ENCODE results near the gene POGLUT3. TPM values are rescaled to one million over a fixed set of nuclear protein-coding genes. Genes with fewer than 3 reads are reported as not detected.

The POGLUT3 gene
- polyA plus RNA-seq, 1 donor from 2014 or later: 0.31 TPM

GRCh38 chr11:108536783-108537182 is 38.6 kb upstream of the POGLUT3 start:
- no peak overlapping the region for H3K27ac ChIP-seq (ENCODE audit: low read length)
- no peak for TF ChIP-seq EP300 (conservative IDR thresholded peaks at IDR 0.05; ENCODE audit: poor library complexity, severe bottlenecking)
- no peak overlapping the region for H3K9ac ChIP-seq (ENCODE audit: low read length)
- no peaks in the 10 kb centered on the region for H4K20me1 ChIP-seq (ENCODE audit: insufficient read depth)
- no peaks in the 10 kb centered on the region for H3K27me3 ChIP-seq (ENCODE audit: insufficient read depth, low read depth, low read length)
- no peaks in the 10 kb centered on the region for H3K9me3 ChIP-seq (ENCODE audit: low read length)
- H3K9me2 ChIP-seq (ENCODE audit: insufficient read depth, low read length): no peaks in the 10 kb centered on the region
- H3K4me2 ChIP-seq (ENCODE audit: low read length): no peak overlapping the region
- H3K79me2 ChIP-seq (replicated peaks; ENCODE audit: insufficient read depth, low read length): no peaks in the 10 kb centered on the region
- H3F3A ChIP-seq (ENCODE audit: insufficient read depth, low read length, poor library complexity, severe bottlenecking): no peaks in the 10 kb centered on the region
- H2AFZ ChIP-seq (ENCODE audit: low read depth, low read length): no peak overlapping the region
- H3K36me3 ChIP-seq (ENCODE audit: insufficient read depth, low read length): no peaks in the 10 kb centered on the region
- H3K4me3 ChIP-seq (ENCODE audit: low read length): no peak overlapping the region

- no peak overlapping the region for H3K4me2 ChIP-seq (ENCODE audit: low read length)
- TF ChIP-seq RAD21 (conservative IDR thresholded peaks at IDR 0.05): no peak
- no peak for TF ChIP-seq MXI1 (conservative IDR thresholded peaks at IDR 0.05; ENCODE audit: poor library complexity, severe bottlenecking)
- TF ChIP-seq EZH2 (IDR thresholded peaks at IDR 0.05; ENCODE audit: borderline replicate concordance, insufficient read depth, low read length, poor library complexity, severe bottlenecking): no peak
- TF ChIP-seq REST (IDR thresholded peaks at IDR 0.05; ENCODE audit: borderline replicate concordance): no peak
- TF ChIP-seq CTCF (IDR thresholded peaks at IDR 0.05; ENCODE audit: poor library complexity, severe bottlenecking): no peak
- no peak for TF ChIP-seq TAF1 (IDR thresholded peaks at IDR 0.05; ENCODE audit: low read depth)
- no peak for TF ChIP-seq POLR2AphosphoS5 (IDR thresholded peaks at IDR 0.05)
- TF ChIP-seq SMC3 (conservative IDR thresholded peaks at IDR 0.05; ENCODE audit: poor library complexity): no peak
- no peak for TF ChIP-seq EP300 (conservative IDR thresholded peaks at IDR 0.05; ENCODE audit: poor library complexity, severe bottlenecking)
- no peak overlapping the region for H3K27ac ChIP-seq (ENCODE audit: low read length)
- no peak overlapping the region for H3K9ac ChIP-seq (ENCODE audit: low read length)
- no peaks in the 10 kb centered on the region for H3K36me3 ChIP-seq (ENCODE audit: insufficient read depth, low read length)
- H4K20me1 ChIP-seq (ENCODE audit: insufficient read depth): no peaks in the 10 kb centered on the region
- no peak overlapping the region for H3K4me3 ChIP-seq (ENCODE audit: low read length)
- no peaks in the 10 kb centered on the region for H3K27me3 ChIP-seq (ENCODE audit: insufficient read depth, low read depth, low read length)
- no peaks in the 10 kb centered on the region for H3K79me2 ChIP-seq (replicated peaks; ENCODE audit: insufficient read depth, low read length)
- no peaks in the 10 kb centered on the region for H3K9me2 ChIP-seq (ENCODE audit: insufficient read depth, low read length)
- no peaks in the 10 kb centered on the region for H3K9me3 ChIP-seq (ENCODE audit: low read length)
- H2AFZ ChIP-seq (ENCODE audit: low read depth, low read length): no peak overlapping the region
- H3F3A ChIP-seq (ENCODE audit: insufficient read depth, low read length, poor library complexity, severe bottlenecking): no peaks in the 10 kb centered on the region
These were observed 37.3 kb upstream of the POGLUT3 start for GRCh38 chr11:108535384-108535955.

Measured in neural cell (in vitro differentiated cells).